ENCODE data around the gene MXRA8.

DNA sequence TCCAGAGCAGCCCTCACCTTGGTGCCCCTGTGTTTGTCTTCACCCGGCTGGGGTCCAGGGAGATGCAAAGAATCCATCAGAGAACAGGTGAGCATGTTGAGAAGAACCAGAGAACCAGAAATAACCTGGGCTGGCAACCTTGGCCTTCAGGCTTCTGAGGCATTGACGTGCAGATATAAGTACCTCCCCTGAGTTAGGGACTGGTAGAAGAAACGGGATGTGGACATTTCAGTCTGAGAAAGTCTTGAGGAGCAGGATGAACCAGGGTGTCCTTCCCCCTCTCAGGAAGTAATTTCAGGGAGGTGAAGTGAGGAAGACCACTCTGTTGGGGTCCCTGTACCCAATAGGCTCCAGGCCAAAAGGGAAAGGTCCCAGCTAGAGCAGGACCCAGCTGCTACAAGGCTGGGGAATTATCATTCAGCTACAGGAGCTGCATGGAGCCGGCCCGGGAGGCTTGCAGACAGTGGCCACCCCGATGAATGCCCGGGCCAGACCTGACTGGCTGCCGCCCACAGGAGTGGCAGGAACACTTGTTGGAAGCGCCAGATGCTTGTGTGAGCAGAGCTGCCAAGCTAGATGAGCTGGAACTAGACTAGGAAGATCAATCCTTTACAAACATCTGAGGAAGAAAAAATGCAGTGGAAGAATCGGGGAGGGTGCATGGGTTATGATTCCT is 18.3 kb upstream of the MXRA8 start:
- TF ChIP-seq, protein P1, sequence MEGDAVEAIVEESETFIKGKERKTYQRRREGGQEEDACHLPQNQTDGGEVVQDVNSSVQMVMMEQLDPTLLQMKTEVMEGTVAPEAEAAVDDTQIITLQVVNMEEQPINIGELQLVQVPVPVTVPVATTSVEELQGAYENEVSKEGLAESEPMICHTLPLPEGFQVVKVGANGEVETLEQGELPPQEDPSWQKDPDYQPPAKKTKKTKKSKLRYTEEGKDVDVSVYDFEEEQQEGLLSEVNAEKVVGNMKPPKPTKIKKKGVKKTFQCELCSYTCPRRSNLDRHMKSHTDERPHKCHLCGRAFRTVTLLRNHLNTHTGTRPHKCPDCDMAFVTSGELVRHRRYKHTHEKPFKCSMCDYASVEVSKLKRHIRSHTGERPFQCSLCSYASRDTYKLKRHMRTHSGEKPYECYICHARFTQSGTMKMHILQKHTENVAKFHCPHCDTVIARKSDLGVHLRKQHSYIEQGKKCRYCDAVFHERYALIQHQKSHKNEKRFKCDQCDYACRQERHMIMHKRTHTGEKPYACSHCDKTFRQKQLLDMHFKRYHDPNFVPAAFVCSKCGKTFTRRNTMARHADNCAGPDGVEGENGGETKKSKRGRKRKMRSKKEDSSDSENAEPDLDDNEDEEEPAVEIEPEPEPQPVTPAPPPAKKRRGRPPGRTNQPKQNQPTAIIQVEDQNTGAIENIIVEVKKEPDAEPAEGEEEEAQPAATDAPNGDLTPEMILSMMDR (IDR thresholded peaks at IDR 0.05): no peak
- no peak for TF ChIP-seq POLR2A (IDR thresholded peaks at IDR 0.05)
- no peak for TF ChIP-seq EP300 (IDR thresholded peaks at IDR 0.05)

Measured in ovary (tissue), 3 donors.